GM21737 (cell line): ENCODE measurements around the gene INSIG2.
A peak's percentile ranks its signal among the peaks of the same experiment; 100 is the strongest.

Source experiments
- ATAC-seq: cut with Tn5 transposase; IDR thresholded peaks from one replicate; pipeline ENCODE4 v1.9.1; 2021; ENCODE audit warnings: mild to moderate bottlenecking, moderate library complexity; ENCODE audit not compliant: unreplicated experiment

INSIG2 gene

GRCh38 chr2:118097657-118098056 lies 9.4 kb downstream of the INSIG2 start:
- ATAC-seq: no peak

GRCh38 chr2:118098307-118099030 lies 10.2 kb downstream of the INSIG2 start:
- ATAC-seq: no peak

GRCh38 chr2:118102433-118103082 lies 14.3 kb downstream of the INSIG2 start:
- ATAC-seq: no peak

GRCh38 chr2:118103951-118104940 lies 16.0 kb downstream of the INSIG2 start:
- ATAC-seq: peak; percentile 95

GRCh38 chr2:118105497-118105896 lies 17.2 kb downstream of the INSIG2 start:
- no peak for ATAC-seq

- no peak for ATAC-seq
Observed at GRCh38 chr2:118106926-118107325, 18.7 kb downstream of the INSIG2 start.

GRCh38 chr2:118110310-118110709 lies 22.0 kb downstream of the INSIG2 start:
- ATAC-seq: no peak

GRCh38 chr2:118110991-118111390 lies 22.7 kb downstream of the INSIG2 start:
- ATAC-seq: no peak

- no peak for ATAC-seq
Observed at GRCh38 chr2:118112771-118113334, 24.6 kb downstream of the INSIG2 start.

- ATAC-seq: no peak
Observed at GRCh38 chr2:118114863-118115262, 26.6 kb downstream of the INSIG2 start.

GRCh38 chr2:118115761-118116160 lies 27.5 kb downstream of the INSIG2 start:
- no peak for ATAC-seq

GRCh38 chr2:118118479-118118878 lies 30.2 kb downstream of the INSIG2 start:
- ATAC-seq: no peak

- no peak for ATAC-seq
Observed at GRCh38 chr2:118119158-118119727, 31.0 kb downstream of the INSIG2 start.

GRCh38 chr2:118119761-118120400 lies 31.6 kb downstream of the INSIG2 start:
- no peak for ATAC-seq

- no peak for ATAC-seq
Observed at GRCh38 chr2:118120401-118120780, 32.1 kb downstream of the INSIG2 start.

- no peak for ATAC-seq
Observed at GRCh38 chr2:118121101-118121500, 32.8 kb downstream of the INSIG2 start.

GRCh38 chr2:118121986-118122524 lies 33.8 kb downstream of the INSIG2 start:
- ATAC-seq: no peak

GRCh38 chr2:118122594-118123281 lies 34.5 kb downstream of the INSIG2 start:
- ATAC-seq: peak; percentile 88

- no peak for ATAC-seq
Observed at GRCh38 chr2:118123561-118124232, 35.4 kb downstream of the INSIG2 start.
